Measurements from ENCODE around the gene SNTN.
"Not testable (repeated sequence)": the region's sequence is repeated elsewhere in the genome, so short reads cannot be mapped to it uniquely, and the experiment has no call there.

The SNTN gene

GRCh38 chr3:63652066-63652725 lies at the start of gene SNTN:
Gene SNTN (plus strand): TSS chr3:63652675. CDS start chr3:63652688, 13 bp downstream.
- no peak for DNase-seq

- no peak for DNase-seq
Measured at GRCh38 chr3:63607716-63608115, 44.8 kb upstream of the SNTN start.

DNA sequence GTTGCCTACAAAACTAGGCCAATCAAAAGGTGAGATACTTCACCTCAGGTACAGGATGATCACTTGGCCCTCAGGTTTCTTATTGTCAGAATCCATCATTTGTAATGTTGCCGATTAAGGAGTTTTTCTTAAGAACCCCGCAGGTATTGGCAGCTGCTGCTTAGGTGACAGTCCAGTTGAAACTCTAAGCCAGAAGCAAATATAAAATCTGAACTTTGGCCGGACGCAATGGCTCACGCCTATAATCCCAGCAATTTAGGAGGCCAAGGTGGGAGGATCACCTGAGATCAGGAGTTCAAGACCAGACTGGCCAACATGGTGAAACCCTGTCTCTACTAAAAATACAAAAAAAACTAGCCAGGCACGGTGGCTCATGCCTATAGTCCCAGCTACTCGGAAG lies 43.1 kb upstream of the SNTN start:
- no peak for DNase-seq

DNA sequence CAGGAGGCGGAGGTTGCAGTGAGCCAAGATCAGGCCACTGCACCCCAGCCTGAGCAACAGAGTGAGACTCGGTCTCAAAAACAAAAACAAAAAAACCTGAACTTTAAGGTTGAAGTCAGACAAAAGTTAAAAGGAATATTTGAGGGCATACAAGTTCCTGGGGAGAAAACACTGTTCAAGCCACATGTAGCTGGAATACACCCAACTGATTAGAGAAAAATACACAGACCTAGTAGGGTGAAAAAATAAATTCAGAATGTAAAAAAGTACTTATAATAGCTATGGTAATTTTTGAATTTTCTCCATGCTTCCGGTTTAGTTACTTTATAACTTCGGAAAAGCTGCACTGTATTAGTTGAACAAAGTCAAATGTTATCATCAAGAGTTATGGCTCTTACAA lies 42.6 kb upstream of the SNTN start:
- DNase-seq, result no peak

DNA sequence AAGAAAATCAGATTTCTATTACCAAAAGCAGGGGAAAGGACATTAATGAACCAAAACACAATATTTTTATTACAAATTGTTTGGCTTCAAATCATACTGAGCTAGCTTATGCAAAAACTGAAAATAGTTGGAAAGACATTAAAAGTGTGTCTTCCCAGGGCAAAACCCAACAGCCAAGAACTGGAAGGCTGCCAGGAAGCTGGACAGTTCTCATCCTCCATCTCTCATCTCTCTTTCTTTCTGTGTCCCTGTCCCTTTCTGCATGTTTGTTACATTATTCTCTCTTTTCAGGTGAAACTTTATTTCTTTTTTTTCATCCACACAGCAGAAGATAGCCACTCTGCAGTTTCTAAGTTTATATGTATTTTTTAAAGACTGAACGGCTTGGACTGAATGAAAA lies 41.1 kb upstream of the SNTN start:
- no peak for DNase-seq

DNA sequence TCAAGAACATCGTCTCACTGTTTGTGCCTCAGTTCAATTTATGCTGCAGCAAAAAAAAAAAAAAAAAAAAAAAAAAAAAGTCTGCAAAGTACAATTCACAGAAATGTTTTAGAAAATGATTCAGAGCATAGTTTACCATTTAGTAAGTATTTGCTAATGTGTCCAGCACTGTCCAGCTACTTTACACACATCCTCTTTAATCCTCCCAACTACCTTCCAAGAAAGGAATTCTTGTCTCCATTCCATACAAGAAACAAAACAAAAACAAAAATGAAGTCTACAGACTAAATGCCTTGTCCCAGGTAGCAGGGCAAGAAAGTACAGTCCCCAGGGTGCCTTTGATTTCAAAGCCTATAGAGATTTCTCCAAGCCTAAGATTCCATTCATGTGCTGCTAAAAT lies 38.9 kb upstream of the SNTN start:
- peak; percentile 1 for DNase-seq

DNA sequence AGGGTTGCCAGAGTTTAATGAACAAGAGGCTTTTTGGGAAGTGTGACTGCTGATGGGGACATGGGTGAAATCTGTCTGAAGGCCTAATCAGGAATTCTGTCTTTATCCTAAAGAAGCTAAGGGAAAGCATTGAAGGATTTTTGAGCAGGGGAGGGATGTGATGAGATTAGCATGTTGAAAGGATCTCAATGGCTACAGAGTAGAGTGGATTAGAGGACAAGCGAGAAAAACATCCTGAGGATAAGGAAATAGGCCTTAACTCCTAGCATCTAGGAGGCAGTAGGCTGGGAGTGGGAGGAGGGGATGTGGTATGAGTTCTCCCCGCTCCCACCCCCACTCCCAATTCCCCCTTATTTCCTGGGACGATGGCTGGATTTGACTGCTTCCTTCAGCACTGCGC lies 35.1 kb upstream of the SNTN start:
- DNase-seq, result no peak

- DNase-seq, result peak; percentile 79
Measured at GRCh38 chr3:63624941-63625560, 27.4 kb upstream of the SNTN start.

DNA sequence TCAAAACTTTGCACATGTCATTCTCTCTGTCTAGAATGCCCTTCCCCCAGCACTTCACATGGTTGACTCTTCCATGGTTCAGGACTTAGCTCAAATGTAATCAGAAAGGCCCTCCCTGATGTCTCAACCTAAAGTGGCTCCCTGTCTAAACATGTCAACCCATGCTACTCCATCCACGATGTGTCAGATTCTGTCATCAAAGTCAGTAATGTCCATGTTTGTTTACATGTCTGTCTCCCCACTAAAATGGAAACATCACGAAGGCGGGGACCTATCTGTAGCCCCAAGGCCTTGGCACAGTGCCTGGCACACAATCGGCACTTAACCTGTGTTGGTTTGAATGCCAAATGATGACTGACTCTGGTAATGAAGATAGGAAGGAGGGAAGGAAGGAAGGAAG lies 20.8 kb upstream of the SNTN start:
- no peak for DNase-seq

- no peak for DNase-seq
Measured at GRCh38 chr3:63635186-63635585, 17.3 kb upstream of the SNTN start.

DNA sequence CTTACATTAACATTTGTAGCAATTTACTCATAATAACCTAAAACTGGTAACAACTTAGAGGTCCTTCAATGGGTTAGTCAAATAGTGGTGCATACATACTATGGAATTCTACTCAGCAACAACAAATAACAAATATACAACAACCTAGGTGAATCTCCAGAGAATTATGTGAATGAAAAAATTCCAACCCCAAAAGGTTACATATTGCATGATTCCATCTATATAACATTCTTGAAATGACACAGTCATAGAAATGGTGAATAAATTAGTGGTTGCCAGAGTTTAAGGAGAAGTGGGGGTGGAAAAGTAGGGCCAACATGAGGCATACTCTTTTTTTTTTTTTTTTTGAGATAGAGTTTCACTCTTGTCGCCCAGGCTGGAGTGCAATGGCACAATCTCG lies 12.7 kb upstream of the SNTN start:
- no peak for DNase-seq

DNA sequence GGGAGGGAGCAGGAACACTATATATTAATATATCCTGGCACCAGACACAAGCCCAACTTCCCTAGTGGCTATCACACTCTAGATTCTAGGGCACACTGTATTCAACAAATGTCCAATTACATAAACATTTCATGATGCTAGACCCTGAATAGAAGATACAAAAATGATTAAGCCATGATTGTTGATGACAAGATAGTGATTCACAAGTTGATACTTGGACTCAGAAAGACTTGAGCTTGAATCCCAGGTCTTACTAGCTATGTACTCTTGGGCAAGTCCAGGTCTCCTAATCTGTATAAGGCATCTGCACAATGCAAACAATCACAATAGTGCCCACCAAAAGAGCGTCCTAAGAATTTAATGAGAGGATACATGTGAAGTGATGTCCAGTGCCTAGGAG lies 10.0 kb upstream of the SNTN start:
- DNase-seq, result no peak

GRCh38 chr3:63644212-63644797 lies 8.2 kb upstream of the SNTN start:
- DNase-seq, result no peak

DNA sequence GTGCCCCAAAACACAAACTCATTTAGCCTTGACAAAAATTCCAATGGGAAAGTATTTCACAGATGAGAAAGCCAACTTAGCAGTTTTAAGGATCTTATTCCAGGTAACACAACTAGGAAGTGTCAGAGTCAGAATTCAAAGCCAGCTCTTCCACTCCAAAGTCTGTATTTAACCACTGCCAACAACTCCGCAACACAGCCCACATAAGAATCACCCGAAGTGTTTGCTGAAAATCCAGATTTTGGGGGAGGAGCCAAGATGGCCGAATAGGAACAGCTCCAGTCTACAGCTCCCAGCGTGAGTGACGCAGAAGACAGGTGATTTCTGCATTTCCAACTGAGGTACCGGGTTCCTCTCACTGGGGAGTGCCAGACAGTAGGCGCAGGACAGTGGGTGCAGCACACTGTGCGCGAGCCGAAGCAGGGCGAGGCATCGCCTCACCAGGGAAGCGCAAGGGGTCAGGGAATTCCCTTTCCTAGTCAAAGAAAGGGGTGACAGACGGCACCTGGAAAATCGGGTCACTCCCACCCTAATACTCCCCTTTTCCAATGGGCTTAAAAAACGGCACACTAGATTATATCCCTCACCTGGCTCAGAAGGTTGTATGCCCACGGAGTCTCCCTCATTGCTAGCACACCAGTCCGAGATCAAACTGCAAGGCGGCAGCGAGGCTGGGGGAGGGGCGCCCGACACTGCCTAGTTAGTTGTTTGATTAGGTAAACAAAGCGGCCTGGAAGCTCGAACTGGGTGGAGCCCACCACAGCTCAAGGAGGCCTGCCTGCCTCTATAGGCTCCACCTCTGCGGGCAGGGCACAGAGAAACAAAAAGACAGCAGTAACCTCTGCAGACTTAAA lies 7.3 kb upstream of the SNTN start:
- DNase-seq, result not testable (repeated sequence)

- peak; percentile 2 for DNase-seq
Measured at GRCh38 chr3:63654211-63654610, 1.7 kb downstream of the SNTN start.

DNA sequence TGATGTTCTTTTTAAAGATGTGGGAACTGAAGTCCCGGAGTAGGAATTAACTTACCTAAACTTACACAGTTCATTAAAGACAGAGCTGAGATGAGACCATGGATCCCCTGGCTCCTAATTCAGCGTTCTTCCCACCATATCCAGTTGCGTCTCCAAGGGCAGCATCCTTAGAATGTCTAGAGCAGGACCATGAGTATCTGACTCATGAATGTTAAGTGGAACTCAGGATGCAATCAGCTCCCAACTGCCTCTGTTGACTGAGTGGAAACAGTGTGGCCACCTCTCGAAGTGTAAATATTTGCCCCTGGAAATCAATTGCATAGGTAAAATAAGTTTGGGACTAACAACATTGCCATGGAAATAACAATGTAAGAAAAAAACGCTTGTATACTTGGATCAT lies 2.5 kb downstream of the SNTN start:
- DNase-seq, result no peak

- DNase-seq, result peak; percentile 45
Measured at GRCh38 chr3:63655519-63655918, 3.0 kb downstream of the SNTN start.

DNA sequence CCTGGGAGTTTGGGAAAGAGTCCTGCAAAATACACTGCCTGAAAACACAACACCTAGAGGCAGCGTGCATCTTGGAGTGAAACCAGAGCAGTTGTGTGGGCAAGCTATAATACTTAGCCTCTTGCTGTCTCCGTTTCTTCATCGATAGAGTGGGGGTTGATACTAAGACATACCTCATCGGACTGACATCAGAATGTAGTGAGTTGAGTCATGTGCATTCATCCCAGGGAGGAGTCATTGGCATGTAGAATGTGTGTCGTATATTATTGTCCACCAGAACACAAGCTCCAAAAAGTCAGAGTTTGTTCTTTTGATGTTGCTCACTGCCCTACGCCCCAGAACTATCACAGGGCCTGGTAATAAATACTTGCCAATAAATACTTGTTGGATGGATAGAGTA lies 4.3 kb downstream of the SNTN start:
- no peak for DNase-seq

- DNase-seq, result no peak
Measured at GRCh38 chr3:63661242-63661641, 8.8 kb downstream of the SNTN start.

DNA sequence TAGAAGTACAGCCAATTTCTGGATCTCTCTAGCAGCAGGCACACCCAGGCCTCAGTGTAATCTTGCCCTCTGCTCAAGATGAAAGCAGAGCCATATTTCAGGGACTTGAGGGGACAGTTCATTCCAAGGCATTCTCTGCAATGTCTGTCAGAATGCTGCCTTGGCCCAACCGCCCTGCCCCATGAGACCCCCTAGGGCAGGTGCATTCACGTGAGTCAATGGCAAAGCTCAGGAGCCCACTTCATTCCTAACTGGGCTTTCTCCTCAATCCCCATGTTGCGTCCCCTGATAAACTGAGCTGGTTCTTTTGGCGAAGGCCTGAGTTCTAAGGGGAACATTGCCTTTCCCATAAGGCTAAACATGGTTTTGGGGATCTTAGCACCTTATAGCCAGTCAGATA lies 9.5 kb downstream of the SNTN start:
- no peak for DNase-seq

- no peak for DNase-seq
Measured at GRCh38 chr3:63662500-63662899, 10.0 kb downstream of the SNTN start.

- DNase-seq, result no peak
Measured at GRCh38 chr3:63670544-63670943, 18.1 kb downstream of the SNTN start.

DNA sequence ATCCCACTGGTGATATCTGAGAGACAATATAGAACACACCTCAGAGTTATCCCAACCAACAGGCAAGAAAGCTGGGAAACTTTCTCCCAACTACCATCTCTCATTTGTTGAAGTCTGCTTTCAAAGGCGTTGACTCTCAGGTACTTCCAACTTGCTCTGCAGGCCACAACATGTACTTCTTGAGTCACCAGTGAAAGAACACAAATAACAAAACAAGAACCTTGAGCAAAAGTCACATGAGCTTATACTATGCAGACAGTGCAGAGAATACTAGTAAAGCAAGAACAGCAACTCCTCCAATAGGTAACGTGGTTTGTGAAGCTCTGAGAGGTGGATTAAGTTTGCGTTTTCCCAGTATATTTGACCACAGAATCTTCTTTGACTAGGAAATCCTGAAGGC lies 20.6 kb downstream of the SNTN start:
- DNase-seq, result no peak

DNA sequence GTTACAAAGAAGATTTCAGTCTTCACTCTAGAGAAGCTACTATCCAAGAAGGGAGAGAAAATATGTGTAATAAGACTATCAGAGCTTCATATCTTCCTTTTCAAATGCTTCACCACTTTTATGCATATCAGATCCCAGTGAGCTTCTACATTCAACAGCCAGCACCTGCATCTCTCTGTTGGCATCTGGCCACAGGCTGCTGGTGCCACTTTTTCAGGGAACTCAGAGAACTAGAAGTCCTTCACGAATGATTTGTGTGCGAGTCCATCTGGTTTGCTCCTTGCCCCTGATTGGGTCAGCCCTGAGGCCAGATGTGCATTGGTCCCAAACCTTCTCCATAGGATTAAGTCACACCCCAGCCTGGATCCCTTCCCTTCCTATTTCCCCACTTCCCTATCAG lies 22.1 kb downstream of the SNTN start:
- DNase-seq, result no peak

Measured in amniotic stem cell (primary cell).